Panc1 (cell line): ENCODE results near the gene RALB. TPM values are rescaled to one million over a fixed set of nuclear protein-coding genes. Genes with fewer than 3 reads are reported as not detected.

ENCODE experiments used
- ATAC-seq: fragments of 200-7000 bp; cut with Tn5 transposase; 2 replicates; pipeline ENCODE4 v1.9.1; 2020; ENCODE audit warnings: mild to moderate bottlenecking, moderate library complexity
- BruUV-seq: library from RNA; stranded (reverse); fragments of 400-500 nt; replicated peaks from 2 replicates; lab custom pipeline; 2021; lab: Mats Ljungman, UMichigan
- CTCF ChIA-PET: fragments of 300-600 bp; sonication (Branson Sonifier 250); formaldehyde crosslinking; loops from one replicate; lab custom pipeline; 2022; ENCODE audit warnings: antibody characterized with exemption; lab: Charles Lee
- POLR2A ChIA-PET: fragments of 300-600 bp; sonication (Branson Sonifier 250); formaldehyde crosslinking; loops from one replicate; lab custom pipeline; 2022; ENCODE audit warnings: antibody characterized with exemption; lab: Charles Lee
- DNase-seq: peaks from one replicate; pipeline ENCODE4 v3.0.0-alpha.2; 2010; ENCODE audit warnings: low read depth, low spot score
- H3K27ac ChIP-seq: 2 replicates; pipeline ENCODE4 v1.5.1; 2011; ENCODE audit warnings: mild to moderate bottlenecking, low read length, inconsistent platforms
- H3K27me3 ChIP-seq: fragments of 200-500 bp; sonication (Bioruptor generic); 2 replicates; pipeline ENCODE4 v1.6.0; 2014; ENCODE audit warnings: low read length, inconsistent platforms; ENCODE audit not compliant: control insufficient read depth, insufficient read depth
- H3K36me3 ChIP-seq: fragments of 200-500 bp; sonication (Bioruptor generic); 2 replicates; pipeline ENCODE4 v1.5.1; 2014; ENCODE audit warnings: inconsistent platforms, mild to moderate bottlenecking, low read length, moderate library complexity; ENCODE audit not compliant: control insufficient read depth, insufficient read depth
- H3K4me1 ChIP-seq: 2 replicates; pipeline ENCODE4 v1.5.1; 2011; ENCODE audit warnings: inconsistent platforms, mild to moderate bottlenecking, low read length, moderate library complexity; ENCODE audit not compliant: control insufficient read depth, insufficient read depth
- H3K4me3 ChIP-seq, 2 experiments: 2 replicates each; pipeline ENCODE4 v1.5.1; 2011 to 2012; ENCODE audit warnings: low read depth in 2 of 2, low read length in 2 of 2, mild to moderate bottlenecking in 2 of 2, inconsistent platforms in 1 of 2, moderate library complexity in 1 of 2
- H3K9me3 ChIP-seq: fragments of 200-500 bp; sonication (Bioruptor generic); 2 replicates; pipeline ENCODE4 v1.5.1; 2014; ENCODE audit warnings: low read depth, mild to moderate bottlenecking, inconsistent platforms, low read length, moderate library complexity; ENCODE audit not compliant: control insufficient read depth, insufficient read depth
- POLR2AphosphoS5 ChIP-seq: IDR thresholded peaks from 2 replicates; pipeline ENCODE4 v1.6.1; 2012; ENCODE audit warnings: mild to moderate bottlenecking, low read depth, low read length, moderate library complexity
- SIN3A ChIP-seq: IDR thresholded peaks from 2 replicates; pipeline ENCODE4 v1.6.1; 2012; ENCODE audit warnings: low read depth, mild to moderate bottlenecking, low read length, moderate library complexity, borderline replicate concordance; ENCODE audit not compliant: insufficient read depth
- TCF7L2 ChIP-seq: IDR thresholded peaks from 2 replicates; pipeline ENCODE4 v1.6.1; 2011; ENCODE audit warnings: mild to moderate bottlenecking, low read depth, low read length, inconsistent platforms
- in situ Hi-C: cut with HindIII; loops from 2 replicates; pipeline ENCODE4 v1.10.0; 2016; ENCODE audit warnings: low sequenced_read_pairs, low pct_unique_long_range_greater_than_20kb
- intact Hi-C: fragments of 100-400 bp; cut with micrococcal nuclease; formaldehyde crosslinking; loops from one replicate; pipeline ENCODE4 v1.10.0; 2022; ENCODE audit not compliant: unreplicated experiment
- total RNA-seq: library from RNA; stranded (reverse); gene quantifications from one replicate; pipeline ENCODE4 v1.2.1, GENCODE V29; 2021; ENCODE audit not compliant: unreplicated experiment
- TF ChIP-seq, protein P1 (sequence below): fragments of 450-650 bp; IDR thresholded peaks from 2 replicates; pipeline ENCODE4 v1.5.1; 2017; ENCODE audit warnings: mild to moderate bottlenecking
- TF ChIP-seq, protein P2 (sequence below), 2 experiments: IDR thresholded peaks; 2 replicates each; pipeline ENCODE4 v1.6.1; 2011 to 2012; ENCODE audit warnings: low read depth in 2 of 2, control low read depth in 1 of 2, low read length in 1 of 2, mild to moderate bottlenecking in 1 of 2, moderate library complexity in 1 of 2; ENCODE audit not compliant: insufficient read depth in 1 of 2

Gene RALB
- total RNA-seq, 1 experiment from 2014 or later = 47.8 TPM

DNA sequence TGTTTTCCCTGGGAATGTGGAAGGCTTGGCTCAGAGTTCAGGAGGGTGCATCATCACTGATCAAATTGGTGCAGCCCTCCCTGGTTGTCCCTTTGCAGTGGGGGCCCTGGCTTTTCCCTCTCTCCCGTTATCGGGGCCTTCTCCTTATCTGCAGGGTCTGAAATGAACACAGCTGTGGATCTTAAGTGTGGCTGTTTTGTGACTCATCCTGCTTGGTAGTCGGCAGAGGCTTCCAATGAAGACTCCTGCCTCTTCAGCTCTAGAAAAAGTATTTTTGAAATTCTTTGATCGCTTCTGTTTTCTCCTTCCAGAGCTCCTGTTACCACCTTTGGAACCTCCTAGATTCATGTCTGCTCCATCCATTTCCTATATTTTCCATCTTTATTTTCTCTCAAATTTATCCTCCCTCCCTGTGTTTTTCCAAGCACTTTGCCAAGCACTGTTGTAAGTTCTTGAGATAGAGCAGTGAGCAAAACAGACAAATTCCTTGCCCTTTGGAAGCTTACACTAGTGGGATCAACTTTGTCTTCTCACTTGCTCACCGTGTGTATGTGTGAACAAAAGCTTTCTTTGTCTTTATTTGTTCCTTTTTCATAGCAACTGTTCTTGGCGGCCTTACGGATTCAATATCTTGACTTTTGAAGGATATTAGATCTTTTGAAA is 45.7 kb downstream of the RALB start:
- no peak overlapping the region for H3K27ac ChIP-seq
- in situ Hi-C loops = no loop called here
- H3K27me3 ChIP-seq = no peaks in the 10 kb centered on the region
- H3K4me1 ChIP-seq = no peaks in the 10 kb centered on the region
- no TSS peak for BruUV-seq
- ATAC-seq (no peak), DNase-seq (no peak)
- H3K9me3 ChIP-seq = no peaks in the 10 kb centered on the region
- no peak overlapping the region for H3K4me3 ChIP-seq
- intact Hi-C loops = no loop called here
- TF ChIP-seq, protein P1, sequence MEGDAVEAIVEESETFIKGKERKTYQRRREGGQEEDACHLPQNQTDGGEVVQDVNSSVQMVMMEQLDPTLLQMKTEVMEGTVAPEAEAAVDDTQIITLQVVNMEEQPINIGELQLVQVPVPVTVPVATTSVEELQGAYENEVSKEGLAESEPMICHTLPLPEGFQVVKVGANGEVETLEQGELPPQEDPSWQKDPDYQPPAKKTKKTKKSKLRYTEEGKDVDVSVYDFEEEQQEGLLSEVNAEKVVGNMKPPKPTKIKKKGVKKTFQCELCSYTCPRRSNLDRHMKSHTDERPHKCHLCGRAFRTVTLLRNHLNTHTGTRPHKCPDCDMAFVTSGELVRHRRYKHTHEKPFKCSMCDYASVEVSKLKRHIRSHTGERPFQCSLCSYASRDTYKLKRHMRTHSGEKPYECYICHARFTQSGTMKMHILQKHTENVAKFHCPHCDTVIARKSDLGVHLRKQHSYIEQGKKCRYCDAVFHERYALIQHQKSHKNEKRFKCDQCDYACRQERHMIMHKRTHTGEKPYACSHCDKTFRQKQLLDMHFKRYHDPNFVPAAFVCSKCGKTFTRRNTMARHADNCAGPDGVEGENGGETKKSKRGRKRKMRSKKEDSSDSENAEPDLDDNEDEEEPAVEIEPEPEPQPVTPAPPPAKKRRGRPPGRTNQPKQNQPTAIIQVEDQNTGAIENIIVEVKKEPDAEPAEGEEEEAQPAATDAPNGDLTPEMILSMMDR = no peak
- CTCF ChIA-PET = no interaction called here
- POLR2A ChIA-PET = no interaction called here
- H3K36me3 ChIP-seq = peaks cover 3% of the 10 kb centered on the region; the same call in 1 of the 2 replicates

DNA sequence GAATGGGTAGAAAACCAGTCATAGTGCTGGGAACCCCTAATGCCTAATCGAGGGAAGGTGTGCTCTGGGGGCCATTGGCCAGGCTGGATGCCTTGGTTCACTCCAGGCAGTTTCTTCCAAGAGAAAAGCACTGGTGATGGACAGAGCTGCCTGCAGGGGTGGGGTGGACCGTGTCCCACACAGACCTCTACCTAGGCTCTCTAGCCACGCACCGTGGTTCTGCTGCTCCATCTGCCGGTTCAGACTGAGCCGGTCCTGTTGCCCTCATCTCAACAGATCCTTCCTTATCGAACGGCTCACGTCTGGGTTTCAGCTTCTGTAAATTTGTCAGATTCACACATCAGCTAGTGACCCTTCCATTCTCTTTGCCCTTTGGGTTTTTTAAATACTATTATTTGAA is 46.4 kb downstream of the RALB start:
- Histone ChIP-seq H3K4me3 (no peak overlapping the region), H3K27ac (no peak overlapping the region), H3K27me3 (no peaks in the 10 kb centered on the region), H3K36me3 (peaks cover 3% of the 10 kb centered on the region; the same call in 1 of the 2 replicates), H3K9me3 (no peaks in the 10 kb centered on the region), H3K4me1 (no peaks in the 10 kb centered on the region)
- TF ChIP-seq, protein P1 = no peak
- TF ChIP-seq, protein P2, sequence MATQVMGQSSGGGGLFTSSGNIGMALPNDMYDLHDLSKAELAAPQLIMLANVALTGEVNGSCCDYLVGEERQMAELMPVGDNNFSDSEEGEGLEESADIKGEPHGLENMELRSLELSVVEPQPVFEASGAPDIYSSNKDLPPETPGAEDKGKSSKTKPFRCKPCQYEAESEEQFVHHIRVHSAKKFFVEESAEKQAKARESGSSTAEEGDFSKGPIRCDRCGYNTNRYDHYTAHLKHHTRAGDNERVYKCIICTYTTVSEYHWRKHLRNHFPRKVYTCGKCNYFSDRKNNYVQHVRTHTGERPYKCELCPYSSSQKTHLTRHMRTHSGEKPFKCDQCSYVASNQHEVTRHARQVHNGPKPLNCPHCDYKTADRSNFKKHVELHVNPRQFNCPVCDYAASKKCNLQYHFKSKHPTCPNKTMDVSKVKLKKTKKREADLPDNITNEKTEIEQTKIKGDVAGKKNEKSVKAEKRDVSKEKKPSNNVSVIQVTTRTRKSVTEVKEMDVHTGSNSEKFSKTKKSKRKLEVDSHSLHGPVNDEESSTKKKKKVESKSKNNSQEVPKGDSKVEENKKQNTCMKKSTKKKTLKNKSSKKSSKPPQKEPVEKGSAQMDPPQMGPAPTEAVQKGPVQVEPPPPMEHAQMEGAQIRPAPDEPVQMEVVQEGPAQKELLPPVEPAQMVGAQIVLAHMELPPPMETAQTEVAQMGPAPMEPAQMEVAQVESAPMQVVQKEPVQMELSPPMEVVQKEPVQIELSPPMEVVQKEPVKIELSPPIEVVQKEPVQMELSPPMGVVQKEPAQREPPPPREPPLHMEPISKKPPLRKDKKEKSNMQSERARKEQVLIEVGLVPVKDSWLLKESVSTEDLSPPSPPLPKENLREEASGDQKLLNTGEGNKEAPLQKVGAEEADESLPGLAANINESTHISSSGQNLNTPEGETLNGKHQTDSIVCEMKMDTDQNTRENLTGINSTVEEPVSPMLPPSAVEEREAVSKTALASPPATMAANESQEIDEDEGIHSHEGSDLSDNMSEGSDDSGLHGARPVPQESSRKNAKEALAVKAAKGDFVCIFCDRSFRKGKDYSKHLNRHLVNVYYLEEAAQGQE (IDR thresholded peaks at IDR 0.05; ENCODE audit: insufficient read depth in 1 of 2, low read depth in 2 of 2, low read length in 1 of 2) = no peak
- no peak for TF ChIP-seq TCF7L2
- no peak for TF ChIP-seq POLR2AphosphoS5
- TF ChIP-seq SIN3A = no peak
- DNase-seq = no peak
- in situ Hi-C loops (no loop called here), intact Hi-C loops (no loop called here)
- no peak for ATAC-seq
- CTCF ChIA-PET = no interaction called here
- no TSS peak for BruUV-seq
- POLR2A ChIA-PET = no interaction called here
